ENCODE results near the gene GPRC5C.
A peak's percentile ranks its signal among the peaks of the same experiment; 100 is the strongest.

GPRC5C gene

GRCh38 chr17:74452033-74452840 is 20.3 kb downstream of the GPRC5C start (continued):
- TF ChIP-seq, protein P1, sequence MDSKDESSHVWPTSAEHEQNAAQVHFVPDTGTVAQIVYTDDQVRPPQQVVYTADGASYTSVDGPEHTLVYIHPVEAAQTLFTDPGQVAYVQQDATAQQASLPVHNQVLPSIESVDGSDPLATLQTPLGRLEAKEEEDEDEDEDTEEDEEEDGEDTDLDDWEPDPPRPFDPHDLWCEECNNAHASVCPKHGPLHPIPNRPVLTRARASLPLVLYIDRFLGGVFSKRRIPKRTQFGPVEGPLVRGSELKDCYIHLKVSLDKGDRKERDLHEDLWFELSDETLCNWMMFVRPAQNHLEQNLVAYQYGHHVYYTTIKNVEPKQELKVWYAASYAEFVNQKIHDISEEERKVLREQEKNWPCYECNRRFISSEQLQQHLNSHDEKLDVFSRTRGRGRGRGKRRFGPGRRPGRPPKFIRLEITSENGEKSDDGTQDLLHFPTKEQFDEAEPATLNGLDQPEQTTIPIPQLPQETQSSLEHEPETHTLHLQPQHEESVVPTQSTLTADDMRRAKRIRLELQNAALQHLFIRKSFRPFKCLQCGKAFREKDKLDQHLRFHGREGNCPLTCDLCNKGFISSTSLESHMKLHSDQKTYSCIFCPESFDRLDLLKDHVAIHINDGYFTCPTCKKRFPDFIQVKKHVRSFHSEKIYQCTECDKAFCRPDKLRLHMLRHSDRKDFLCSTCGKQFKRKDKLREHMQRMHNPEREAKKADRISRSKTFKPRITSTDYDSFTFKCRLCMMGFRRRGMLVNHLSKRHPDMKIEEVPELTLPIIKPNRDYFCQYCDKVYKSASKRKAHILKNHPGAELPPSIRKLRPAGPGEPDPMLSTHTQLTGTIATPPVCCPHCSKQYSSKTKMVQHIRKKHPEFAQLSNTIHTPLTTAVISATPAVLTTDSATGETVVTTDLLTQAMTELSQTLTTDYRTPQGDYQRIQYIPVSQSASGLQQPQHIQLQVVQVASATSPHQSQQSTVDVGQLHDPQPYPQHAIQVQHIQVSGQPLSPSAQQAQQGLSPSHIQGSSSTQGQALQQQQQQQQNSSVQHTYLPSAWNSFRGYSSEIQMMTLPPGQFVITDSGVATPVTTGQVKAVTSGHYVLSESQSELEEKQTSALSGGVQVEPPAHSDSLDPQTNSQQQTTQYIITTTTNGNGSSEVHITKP (tag by site-specific recombination; IDR thresholded peaks at IDR 0.05) = 0 out of 2 replicates have a peak, but pooled peaks have one; percentile 7
- TF ChIP-seq ZNF202 (tag by site-specific recombination; IDR thresholded peaks at IDR 0.05; ENCODE audit: borderline replicate concordance) (no peak), ZNF561 (tag by site-specific recombination; IDR thresholded peaks at IDR 0.05; ENCODE audit: borderline replicate concordance) (no peak), HIC1 (tag by site-specific recombination; IDR thresholded peaks at IDR 0.05) (peak; percentile 20; the same call in 1 of the 2 replicates), ZNF366 (tag by site-specific recombination; conservative IDR thresholded peaks at IDR 0.05) (peak; percentile 60; the same call in 1 of the 2 replicates), ZEB2 (tag by site-specific recombination; IDR thresholded peaks at IDR 0.05) (0 out of 2 replicates have a peak, but pooled peaks have one; percentile 24), KLF1 (tag by site-specific recombination; IDR thresholded peaks at IDR 0.05) (peak; percentile 76), ZFP69B (tag by site-specific recombination; IDR thresholded peaks at IDR 0.05) (peak; percentile 85), SP2 (tag by site-specific recombination; IDR thresholded peaks at IDR 0.05) (peak; percentile 52), ZNF169 (tag by site-specific recombination; IDR thresholded peaks at IDR 0.05) (no peak), PRDM6 (tag by site-specific recombination; IDR thresholded peaks at IDR 0.05) (no peak), ZNF600 (tag by site-specific recombination; IDR thresholded peaks at IDR 0.05) (peak; percentile 72), SP7 (tag by site-specific recombination; IDR thresholded peaks at IDR 0.05) (peak; percentile 49), ZFP41 (tag by site-specific recombination; IDR thresholded peaks at IDR 0.05; ENCODE audit: borderline replicate concordance) (no peak), ZIC2 (tag by site-specific recombination; IDR thresholded peaks at IDR 0.05) (peak; percentile 91), ZNF391 (tag by site-specific recombination; IDR thresholded peaks at IDR 0.05; ENCODE audit: borderline replicate concordance, low read depth) (no peak), ZNF121 (tag by site-specific recombination; IDR thresholded peaks at IDR 0.05) (no peak), RBAK (tag by site-specific recombination; IDR thresholded peaks at IDR 0.05) (no peak), ZNF114 (tag by site-specific recombination; IDR thresholded peaks at IDR 0.05) (no peak), ZBTB26 (tag by site-specific recombination; optimal IDR thresholded peaks at IDR 0.05) (peak; percentile 9), ZBTB21 (tag by site-specific recombination; IDR thresholded peaks at IDR 0.05) (peak; percentile 90), ZNF529 (tag by site-specific recombination; IDR thresholded peaks at IDR 0.05; ENCODE audit: insufficient replicate concordance) (no peak), ZNF707 (tag by site-specific recombination; IDR thresholded peaks at IDR 0.05) (no peak), ZNF629 (tag by site-specific recombination; IDR thresholded peaks at IDR 0.05) (peak; percentile 94), ZNF24 (tag by site-specific recombination; IDR thresholded peaks at IDR 0.05) (0 out of 2 replicates have a peak, but pooled peaks have one; percentile 32), ZNF501 (tag by site-specific recombination; IDR thresholded peaks at IDR 0.05) (no peak)
- TF ChIP-seq, protein P2, sequence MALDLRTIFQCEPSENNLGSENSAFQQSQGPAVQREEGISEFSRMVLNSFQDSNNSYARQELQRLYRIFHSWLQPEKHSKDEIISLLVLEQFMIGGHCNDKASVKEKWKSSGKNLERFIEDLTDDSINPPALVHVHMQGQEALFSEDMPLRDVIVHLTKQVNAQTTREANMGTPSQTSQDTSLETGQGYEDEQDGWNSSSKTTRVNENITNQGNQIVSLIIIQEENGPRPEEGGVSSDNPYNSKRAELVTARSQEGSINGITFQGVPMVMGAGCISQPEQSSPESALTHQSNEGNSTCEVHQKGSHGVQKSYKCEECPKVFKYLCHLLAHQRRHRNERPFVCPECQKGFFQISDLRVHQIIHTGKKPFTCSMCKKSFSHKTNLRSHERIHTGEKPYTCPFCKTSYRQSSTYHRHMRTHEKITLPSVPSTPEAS (tag by site-specific recombination; IDR thresholded peaks at IDR 0.05) = 0 out of 2 replicates have a peak, but pooled peaks have one; percentile 16
- TF ChIP-seq, protein P3, sequence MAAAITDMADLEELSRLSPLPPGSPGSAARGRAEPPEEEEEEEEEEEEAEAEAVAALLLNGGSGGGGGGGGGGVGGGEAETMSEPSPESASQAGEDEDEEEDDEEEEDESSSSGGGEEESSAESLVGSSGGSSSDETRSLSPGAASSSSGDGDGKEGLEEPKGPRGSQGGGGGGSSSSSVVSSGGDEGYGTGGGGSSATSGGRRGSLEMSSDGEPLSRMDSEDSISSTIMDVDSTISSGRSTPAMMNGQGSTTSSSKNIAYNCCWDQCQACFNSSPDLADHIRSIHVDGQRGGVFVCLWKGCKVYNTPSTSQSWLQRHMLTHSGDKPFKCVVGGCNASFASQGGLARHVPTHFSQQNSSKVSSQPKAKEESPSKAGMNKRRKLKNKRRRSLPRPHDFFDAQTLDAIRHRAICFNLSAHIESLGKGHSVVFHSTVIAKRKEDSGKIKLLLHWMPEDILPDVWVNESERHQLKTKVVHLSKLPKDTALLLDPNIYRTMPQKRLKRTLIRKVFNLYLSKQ (tag by site-specific recombination; IDR thresholded peaks at IDR 0.05; ENCODE audit: borderline replicate concordance) = no peak
